HCT116 (cell line): Measurements from ENCODE around the gene TIMM44.
A peak's percentile ranks its signal among the peaks of the same experiment; 100 is the strongest.

Experiments used
- CBX3 ChIP-seq: IDR thresholded peaks from 2 replicates; pipeline ENCODE4 v1.6.1; 2012; ENCODE audit warnings: low read depth
- CEBPB ChIP-seq: IDR thresholded peaks from 2 replicates; pipeline ENCODE4 v1.6.1; 2012; ENCODE audit warnings: low read depth
- EZH2 ChIP-seq: fragments of 200-600 bp; sonication (generic); IDR thresholded peaks from 2 replicates; pipeline ENCODE4 v1.6.1; 2017; ENCODE audit warnings: antibody characterized with exemption, mixed run types
- EZH2phosphoT487 ChIP-seq: fragments of 200-600 bp; IDR thresholded peaks from 2 replicates; pipeline ENCODE4 v1.6.1; 2018; ENCODE audit warnings: antibody characterized with exemption, borderline replicate concordance
- JUND ChIP-seq: IDR thresholded peaks from 2 replicates; pipeline ENCODE4 v1.6.1; 2012
- POLR2A ChIP-seq: IDR thresholded peaks from 2 replicates; pipeline ENCODE4 v1.7.0; 2011; ENCODE audit warnings: borderline replicate concordance; ENCODE audit not compliant: insufficient read depth, insufficient read length; ENCODE audit errors: extremely low read depth
- RAD21 ChIP-seq: IDR thresholded peaks from 2 replicates; pipeline ENCODE4 v1.6.1; 2012; ENCODE audit warnings: low read depth, mild to moderate bottlenecking
- SP1 ChIP-seq: IDR thresholded peaks from 2 replicates; pipeline ENCODE4 v1.6.1; 2012; ENCODE audit warnings: low read depth
- TF ChIP-seq, protein P1 (sequence below), 3 experiments: fragments of 200-600 bp in 1 of 3; sonication (generic) in 1 of 3; IDR thresholded peaks in 2 of 3; conservative IDR thresholded peaks in 1 of 3; 2 replicates each; pipeline ENCODE4 v1.5.1; 2012 to 2017; ENCODE audit warnings: low read depth in 2 of 3, low read length in 2 of 3, antibody characterized with exemption in 1 of 3, borderline replicate concordance in 1 of 3, control low read depth in 1 of 3, mild to moderate bottlenecking in 1 of 3, mixed read lengths in 1 of 3, mixed run types in 1 of 3, moderate library complexity in 1 of 3; ENCODE audit not compliant: insufficient read depth in 1 of 3
- TF ChIP-seq, protein P2 (sequence below): IDR thresholded peaks from 2 replicates; pipeline ENCODE4 v1.6.1; 2012
- TF ChIP-seq, protein P3 (sequence below): IDR thresholded peaks from 2 replicates; pipeline ENCODE4 v1.6.1; 2012; ENCODE audit warnings: low read depth
- TF ChIP-seq, protein P4 (sequence below): IDR thresholded peaks from 2 replicates; pipeline ENCODE4 v1.6.1; 2012

DNA sequence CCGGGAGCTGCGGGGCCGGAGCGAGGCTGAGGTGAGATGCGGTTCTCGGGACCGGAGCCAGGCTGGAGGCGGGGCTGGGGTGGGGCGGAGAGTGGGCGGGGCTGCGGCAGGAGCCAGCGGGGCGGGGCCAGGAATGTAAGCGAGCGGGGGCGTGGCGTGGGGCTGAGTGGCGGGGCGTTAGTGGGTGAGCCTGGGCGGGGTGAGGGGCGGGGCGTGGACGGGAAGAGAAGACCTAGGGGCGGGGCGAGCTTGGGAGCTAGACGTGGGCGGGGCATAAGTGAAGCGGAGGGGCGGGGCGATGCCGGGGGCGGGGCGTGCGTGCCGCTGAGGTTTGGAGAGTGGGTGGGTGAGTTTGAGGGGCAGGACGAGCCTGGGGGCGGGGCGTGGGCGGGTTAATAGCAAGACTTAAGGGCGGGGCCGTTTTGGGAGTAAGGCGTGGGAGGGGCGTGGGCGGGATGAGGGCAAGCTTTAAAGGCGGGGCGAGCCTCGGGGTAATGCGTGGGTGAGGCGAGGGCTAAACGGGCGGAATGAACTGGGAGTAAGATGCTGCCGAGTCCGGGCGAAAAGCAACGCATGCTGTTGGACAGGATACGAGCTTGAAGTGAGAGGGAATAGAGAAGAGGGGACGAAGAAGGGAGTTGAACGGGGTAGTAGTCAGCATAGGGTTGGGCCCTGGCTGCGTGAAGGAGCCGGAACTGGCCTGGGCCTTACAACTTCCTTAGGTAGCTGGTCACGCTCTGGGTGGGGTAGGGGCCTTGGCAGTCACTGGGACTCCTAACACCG, 22.8 kb downstream of the TIMM44 start:
- no peak for TF ChIP-seq EZH2
- TF ChIP-seq JUND: no peak
- TF ChIP-seq, protein P1, sequence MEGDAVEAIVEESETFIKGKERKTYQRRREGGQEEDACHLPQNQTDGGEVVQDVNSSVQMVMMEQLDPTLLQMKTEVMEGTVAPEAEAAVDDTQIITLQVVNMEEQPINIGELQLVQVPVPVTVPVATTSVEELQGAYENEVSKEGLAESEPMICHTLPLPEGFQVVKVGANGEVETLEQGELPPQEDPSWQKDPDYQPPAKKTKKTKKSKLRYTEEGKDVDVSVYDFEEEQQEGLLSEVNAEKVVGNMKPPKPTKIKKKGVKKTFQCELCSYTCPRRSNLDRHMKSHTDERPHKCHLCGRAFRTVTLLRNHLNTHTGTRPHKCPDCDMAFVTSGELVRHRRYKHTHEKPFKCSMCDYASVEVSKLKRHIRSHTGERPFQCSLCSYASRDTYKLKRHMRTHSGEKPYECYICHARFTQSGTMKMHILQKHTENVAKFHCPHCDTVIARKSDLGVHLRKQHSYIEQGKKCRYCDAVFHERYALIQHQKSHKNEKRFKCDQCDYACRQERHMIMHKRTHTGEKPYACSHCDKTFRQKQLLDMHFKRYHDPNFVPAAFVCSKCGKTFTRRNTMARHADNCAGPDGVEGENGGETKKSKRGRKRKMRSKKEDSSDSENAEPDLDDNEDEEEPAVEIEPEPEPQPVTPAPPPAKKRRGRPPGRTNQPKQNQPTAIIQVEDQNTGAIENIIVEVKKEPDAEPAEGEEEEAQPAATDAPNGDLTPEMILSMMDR (IDR thresholded peaks at IDR 0.05 in 2 of 3, conservative IDR thresholded peaks at IDR 0.05 in 1 of 3; ENCODE audit: borderline replicate concordance in 1 of 3, insufficient read depth in 1 of 3, low read depth in 2 of 3, low read length in 2 of 3): no peak
- TF ChIP-seq CBX3: no peak
- TF ChIP-seq, protein P2, sequence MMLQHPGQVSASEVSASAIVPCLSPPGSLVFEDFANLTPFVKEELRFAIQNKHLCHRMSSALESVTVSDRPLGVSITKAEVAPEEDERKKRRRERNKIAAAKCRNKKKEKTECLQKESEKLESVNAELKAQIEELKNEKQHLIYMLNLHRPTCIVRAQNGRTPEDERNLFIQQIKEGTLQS: no peak
- TF ChIP-seq RAD21: no peak
- TF ChIP-seq POLR2A: no peak
- no peak for TF ChIP-seq SP1
- TF ChIP-seq, protein P3, sequence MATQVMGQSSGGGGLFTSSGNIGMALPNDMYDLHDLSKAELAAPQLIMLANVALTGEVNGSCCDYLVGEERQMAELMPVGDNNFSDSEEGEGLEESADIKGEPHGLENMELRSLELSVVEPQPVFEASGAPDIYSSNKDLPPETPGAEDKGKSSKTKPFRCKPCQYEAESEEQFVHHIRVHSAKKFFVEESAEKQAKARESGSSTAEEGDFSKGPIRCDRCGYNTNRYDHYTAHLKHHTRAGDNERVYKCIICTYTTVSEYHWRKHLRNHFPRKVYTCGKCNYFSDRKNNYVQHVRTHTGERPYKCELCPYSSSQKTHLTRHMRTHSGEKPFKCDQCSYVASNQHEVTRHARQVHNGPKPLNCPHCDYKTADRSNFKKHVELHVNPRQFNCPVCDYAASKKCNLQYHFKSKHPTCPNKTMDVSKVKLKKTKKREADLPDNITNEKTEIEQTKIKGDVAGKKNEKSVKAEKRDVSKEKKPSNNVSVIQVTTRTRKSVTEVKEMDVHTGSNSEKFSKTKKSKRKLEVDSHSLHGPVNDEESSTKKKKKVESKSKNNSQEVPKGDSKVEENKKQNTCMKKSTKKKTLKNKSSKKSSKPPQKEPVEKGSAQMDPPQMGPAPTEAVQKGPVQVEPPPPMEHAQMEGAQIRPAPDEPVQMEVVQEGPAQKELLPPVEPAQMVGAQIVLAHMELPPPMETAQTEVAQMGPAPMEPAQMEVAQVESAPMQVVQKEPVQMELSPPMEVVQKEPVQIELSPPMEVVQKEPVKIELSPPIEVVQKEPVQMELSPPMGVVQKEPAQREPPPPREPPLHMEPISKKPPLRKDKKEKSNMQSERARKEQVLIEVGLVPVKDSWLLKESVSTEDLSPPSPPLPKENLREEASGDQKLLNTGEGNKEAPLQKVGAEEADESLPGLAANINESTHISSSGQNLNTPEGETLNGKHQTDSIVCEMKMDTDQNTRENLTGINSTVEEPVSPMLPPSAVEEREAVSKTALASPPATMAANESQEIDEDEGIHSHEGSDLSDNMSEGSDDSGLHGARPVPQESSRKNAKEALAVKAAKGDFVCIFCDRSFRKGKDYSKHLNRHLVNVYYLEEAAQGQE: no peak
- TF ChIP-seq EZH2phosphoT487: no peak
- TF ChIP-seq, protein P4, sequence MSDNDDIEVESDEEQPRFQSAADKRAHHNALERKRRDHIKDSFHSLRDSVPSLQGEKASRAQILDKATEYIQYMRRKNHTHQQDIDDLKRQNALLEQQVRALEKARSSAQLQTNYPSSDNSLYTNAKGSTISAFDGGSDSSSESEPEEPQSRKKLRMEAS: peak; percentile 14; the same call in 1 of the 2 replicates
- TF ChIP-seq CEBPB: no peak
